Limb (tissue), 2 donors: ENCODE results near the gene SPDYE16.
A peak's percentile ranks its signal among the peaks of the same experiment; 100 is the strongest.
"Not testable (repeated sequence)": the region's sequence is repeated elsewhere in the genome, so short reads cannot be mapped to it uniquely, and the experiment has no call there.

ENCODE experiments used
- DNase-seq, 2 donors: peaks; one replicate each; pipeline ENCODE4 v3.0.0-alpha.2; 2016; ENCODE audit errors: extremely low spot score in 2 of 2

SPDYE16 gene

DNA sequence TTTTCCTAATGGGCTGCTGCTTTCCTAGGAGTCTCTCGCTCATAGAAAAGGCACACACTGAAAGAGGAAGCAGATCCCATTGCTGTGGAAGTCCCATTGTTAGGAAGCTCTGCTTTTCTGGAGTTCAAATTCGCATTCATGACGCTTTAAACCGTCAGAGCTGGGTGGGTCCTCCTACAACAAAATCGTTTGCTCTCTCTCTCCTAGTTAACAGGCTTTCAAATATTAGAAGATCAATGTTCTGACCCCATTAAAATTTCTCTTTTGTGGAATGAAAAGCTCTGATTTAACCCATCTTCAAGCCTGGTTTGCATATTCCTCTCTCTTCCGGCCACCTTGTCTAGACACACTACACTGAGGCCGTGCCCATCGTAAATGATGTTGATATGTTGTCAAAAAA is at the start of gene SPDYE16:
TSS of gene SPDYE16 (minus strand) at position 101 of the 400 bp plus-strand sequence. CDS start 1,838 bp downstream, outside the sequence.
- not testable (repeated sequence) for DNase-seq

GRCh38 chr7:76592694-76593093 is 49.6 kb upstream of the SPDYE16 start:
- not testable (repeated sequence) for DNase-seq

DNA sequence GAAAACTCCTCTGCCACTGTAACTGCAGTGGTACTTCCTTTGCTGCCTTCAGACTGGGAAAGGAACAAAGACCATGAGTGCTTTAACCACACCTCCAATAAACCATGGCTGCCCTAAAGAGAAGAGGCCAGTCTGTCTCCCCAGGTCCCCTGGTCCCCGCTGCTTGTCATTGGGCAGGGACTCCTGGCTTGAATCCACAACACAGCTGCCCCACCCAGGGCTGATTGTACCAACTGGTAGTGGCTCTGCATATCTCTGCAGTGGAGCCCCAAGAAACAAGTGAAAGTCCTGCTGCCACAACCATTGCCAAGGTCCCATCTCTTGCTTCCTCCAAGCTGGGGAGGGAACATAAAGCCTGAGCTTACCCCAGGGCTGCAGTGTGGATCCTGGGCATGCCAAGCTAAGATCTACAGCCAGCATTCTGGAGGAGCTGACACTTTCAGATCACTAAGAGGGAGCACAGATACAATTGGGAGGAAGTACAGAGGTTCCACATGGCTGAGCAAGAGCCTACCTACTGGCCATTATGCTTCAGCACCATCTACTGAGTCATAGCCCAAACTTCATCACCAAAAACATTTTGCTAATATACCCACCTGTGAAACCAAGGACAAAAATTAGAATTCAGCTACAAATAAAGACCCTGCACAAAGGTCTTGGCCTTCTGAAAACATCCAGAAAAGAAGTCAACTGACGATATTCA is 48.7 kb upstream of the SPDYE16 start:
- DNase-seq: not testable (repeated sequence)

- not testable (repeated sequence) for DNase-seq
These were observed 47.9 kb upstream of the SPDYE16 start for GRCh38 chr7:76591033-76591432.

- DNase-seq: not testable (repeated sequence)
These were observed 45.5 kb upstream of the SPDYE16 start for GRCh38 chr7:76588586-76588985.

DNA sequence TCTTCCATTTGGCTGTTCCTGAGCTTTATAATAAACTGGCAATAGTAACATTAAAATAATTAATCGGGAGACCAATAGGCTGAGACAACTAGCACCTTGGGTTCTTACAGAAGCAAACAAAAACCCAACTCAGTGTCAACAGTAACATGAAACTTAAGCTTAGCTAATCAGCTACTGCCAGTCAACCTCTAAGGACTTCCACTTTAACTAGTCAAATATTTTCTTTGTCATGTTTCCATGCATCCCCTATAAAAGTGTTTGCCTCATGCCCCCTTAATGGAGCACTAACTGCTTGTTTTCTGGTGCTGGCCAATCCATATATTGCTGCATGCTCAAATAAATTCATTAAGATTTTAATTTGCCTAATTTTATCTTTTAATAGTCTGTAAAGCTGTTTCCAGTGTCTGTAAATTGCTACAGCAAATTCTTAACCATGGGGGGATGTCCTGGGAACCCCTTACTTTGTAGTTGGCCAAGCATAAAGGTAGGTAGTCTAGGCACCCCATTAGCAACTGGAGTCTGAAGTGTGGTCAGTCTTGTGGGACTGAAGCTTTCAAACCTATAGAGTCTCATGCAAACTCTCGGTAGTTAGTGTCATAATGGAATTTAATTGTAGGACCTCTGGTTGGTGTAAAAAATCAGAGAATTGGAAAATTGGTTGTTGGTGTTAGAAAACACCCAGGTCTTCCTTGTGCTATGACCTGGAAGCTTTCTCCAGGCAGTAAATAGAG is 43.7 kb upstream of the SPDYE16 start:
- DNase-seq: not testable (repeated sequence)

DNA sequence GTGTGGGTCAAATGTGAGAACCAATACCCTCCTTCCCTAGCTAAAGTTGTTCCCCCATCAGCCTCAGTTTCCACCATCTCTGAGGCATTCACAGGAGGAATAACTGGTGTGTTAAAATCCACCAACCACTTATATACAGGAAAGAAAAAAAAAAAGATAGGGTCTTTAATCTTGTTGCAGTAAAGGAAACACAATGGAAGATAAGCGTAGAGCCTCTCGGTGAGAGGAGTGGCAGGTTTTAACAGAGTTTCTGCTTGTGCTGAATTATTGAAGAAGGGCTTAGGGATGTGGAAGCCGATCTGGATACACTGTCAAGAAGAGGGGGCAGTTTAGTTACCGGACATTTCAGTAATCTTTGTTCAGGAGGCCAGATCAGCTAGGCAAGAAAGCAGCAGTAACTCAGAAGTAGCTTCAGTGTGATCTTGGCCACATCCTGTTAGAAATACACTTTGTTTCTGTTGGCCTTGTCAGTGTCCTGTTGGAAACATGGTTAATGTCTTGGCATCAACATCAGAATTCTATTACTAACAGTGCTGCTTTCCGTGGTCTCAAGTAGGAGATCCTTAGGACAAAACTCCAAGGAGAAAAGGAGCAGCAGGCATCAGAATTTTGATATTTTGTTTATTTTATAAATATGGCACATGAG is 40.7 kb upstream of the SPDYE16 start:
- DNase-seq: peak in 1 of 2 donors; percentile 21

DNA sequence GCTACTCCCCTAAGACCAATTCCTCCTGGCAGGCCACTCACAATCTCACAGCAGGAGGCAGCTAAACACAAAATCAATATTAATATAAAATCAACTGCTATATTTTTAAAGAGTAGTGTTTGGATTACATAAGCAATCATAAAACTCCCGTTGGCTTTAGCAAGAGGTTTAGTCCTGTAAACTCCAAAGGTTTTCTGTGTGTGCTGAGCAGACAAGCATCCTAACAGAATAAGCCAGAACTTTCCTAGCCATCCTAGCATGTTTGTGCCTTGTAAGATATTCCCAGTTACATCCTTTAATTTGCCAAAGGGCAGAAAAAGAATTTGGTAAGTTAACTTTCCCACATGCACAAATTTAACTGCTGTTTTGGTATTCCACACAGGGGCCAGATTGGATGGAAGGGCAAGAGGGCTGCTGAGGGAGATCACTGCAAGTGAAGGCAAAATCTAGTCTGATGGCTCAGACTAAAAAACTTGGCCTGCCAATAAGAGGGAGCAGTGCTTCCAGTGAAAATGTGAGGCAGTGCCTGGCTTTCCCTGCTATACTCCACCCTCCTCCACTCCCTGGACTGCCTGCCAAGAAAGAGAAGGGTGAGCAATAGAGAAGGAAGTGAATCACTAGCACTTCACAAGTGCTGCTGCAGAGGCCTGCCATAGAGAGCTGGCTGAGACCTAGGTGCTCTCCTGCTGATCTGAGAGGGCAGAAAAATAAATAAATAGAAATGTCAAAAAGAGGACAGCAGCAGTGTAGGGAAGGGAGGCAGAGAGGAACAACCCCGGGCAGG is 39.9 kb upstream of the SPDYE16 start:
- peak in 1 of 2 donors; percentile 36 for DNase-seq

DNA sequence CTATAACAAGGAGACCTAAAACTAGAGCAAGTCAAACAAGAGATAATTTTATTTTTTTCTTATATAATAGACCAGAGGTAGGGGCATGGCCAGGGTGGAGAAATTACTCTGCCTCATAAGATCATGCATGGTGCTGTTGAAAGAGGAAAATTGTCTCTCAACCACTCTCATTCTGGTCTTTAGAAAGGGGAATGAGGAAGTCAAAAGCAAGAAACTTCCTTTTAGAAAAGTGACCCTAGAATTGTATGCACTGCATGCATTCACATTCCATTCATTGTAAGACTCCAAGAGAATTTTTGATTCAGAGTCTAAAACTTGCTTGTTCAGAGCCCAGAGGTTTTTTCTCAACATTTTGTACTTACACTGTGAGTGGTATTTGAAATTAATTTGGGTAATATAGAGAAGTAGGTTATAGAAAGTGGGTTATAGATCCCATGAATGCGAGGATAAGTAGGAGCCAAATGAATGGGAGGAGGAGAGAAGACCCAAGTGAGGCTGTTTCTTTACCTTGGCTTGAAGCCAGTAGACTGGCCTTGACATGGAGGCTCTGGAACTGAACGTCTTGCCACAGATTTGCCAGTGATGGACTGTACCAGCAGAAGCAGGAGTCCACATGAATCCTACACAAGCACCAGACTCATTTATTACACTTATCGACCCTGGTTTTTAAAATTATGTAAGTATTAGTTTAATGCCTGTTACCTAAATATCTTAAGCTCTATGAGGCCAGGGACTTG is 33.0 kb upstream of the SPDYE16 start:
- not testable (repeated sequence) for DNase-seq

DNA sequence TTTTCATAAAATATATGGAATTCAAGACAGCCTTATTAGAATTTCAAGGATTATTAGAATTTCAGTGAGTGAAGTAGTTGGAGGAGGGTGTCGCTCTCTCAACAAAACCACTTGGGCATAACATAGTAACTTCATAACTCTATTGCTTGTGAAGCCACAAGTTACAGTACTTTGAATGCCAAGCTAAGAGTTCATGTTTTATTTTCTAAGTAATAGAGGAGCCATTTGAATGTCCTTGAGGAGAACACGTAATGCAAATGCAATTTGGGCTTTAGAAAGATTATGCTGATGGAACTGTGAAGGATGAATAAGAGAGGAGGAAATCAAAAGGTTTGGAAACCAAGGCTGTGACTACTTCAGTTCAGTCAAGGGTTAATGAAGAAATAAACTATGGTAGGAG is 32.3 kb upstream of the SPDYE16 start:
- not testable (repeated sequence) for DNase-seq

DNA sequence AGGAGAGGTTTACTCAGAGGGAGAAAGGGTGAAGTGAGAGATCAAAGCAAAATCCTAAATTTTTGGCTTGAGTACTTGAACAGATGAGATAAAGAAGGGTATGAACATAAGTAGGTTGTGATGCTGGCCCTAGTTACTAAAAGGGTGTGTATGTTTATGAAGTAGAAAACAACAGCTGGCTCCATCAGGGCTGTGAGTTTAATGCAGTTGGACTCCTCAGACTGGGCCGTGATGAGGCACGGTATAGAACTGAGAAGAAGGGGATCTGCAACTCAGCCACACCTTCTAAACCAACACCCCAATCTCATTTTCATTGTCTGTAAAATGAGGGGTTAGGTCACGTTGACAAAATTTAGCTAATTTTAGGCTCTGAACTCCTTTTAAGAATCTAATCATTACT is 29.2 kb upstream of the SPDYE16 start:
- DNase-seq: not testable (repeated sequence)

DNA sequence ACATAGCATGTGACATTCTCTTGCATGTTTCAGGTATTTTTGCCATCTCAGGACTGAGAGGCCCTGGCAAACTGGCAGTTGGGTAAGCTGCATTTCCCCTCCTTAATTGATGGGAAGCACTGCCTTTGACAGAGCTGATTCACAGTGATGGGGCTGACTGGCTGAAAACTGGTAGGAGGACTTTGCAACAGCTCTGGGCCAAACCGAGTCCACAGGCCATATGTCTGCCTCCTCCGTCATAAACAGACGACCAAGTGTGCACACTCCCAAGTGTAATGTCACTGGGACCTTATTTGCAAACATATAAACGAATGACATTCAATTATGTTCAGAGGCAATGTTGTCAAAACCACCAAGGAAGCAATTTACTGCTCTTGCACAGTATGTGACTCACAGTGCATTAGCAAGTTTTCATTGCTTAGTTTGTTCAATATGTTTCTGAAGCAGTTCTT is 27.3 kb upstream of the SPDYE16 start:
- not testable (repeated sequence) for DNase-seq

- DNase-seq: not testable (repeated sequence)
These were observed 25.6 kb upstream of the SPDYE16 start for GRCh38 chr7:76568742-76569141.

- DNase-seq: not testable (repeated sequence)
These were observed 24.7 kb upstream of the SPDYE16 start for GRCh38 chr7:76567753-76568152.

DNA sequence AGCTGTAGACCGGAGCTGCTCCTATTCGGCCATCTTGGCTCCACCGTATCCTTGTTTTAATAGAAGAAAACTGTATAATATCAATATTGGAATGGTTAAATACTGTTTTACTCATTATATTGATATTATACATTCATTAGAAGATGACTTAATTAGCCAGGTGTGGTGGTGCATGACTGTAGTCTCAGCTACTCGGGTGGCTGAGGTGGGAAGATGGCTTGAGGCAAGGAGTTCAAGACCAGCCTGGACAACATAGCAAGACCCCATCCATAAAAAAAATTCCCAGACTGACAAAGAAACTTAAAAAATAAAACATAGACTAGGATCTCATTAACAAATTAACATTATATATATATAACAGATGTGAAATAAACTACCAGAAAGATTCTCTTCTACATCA is 24.2 kb upstream of the SPDYE16 start:
- not testable (repeated sequence) for DNase-seq

DNA sequence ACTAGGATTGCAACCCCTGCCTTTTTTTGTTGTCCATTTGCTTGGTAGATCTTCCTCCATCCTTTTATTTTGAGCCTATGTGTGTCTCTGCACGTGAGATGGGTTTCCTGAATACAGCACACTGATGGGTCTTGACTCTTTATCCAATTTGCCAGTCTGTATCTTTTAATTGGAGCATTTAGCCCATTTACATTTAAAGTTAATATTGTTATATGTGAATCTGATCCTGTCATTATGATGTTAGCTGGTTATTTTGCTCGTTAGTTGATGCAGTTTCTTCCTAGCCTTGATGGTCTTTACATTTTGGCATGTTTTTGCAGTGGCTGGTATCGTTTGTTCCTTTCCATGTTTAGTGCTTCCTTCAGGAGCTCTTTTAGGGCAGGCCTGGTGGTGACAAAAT is 21.9 kb upstream of the SPDYE16 start:
- DNase-seq: not testable (repeated sequence)

DNA sequence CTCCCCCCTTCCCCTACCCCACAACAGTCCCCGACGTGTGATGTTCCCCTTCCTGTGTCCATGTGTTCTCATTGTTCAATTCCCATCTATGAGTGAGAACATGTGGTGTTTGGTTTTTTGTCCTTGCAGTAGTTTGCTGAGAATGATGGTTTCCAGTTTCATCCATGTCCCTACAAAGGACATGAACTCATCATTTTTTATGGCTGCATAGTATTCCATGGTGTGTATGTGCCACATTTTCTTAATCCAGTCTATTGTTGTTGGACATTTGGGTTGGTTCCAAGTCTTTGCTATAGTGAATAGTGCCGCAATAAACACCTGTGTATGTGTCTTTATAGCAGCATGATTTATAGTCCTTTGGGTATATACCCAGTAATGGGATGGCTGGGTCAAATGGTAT is 18.2 kb upstream of the SPDYE16 start:
- not testable (repeated sequence) for DNase-seq

- not testable (repeated sequence) for DNase-seq
These were observed 17.1 kb upstream of the SPDYE16 start for GRCh38 chr7:76560157-76560556.

GRCh38 chr7:76559685-76560084 is 16.6 kb upstream of the SPDYE16 start:
- DNase-seq: not testable (repeated sequence)

GRCh38 chr7:76551992-76552391 is 8.9 kb upstream of the SPDYE16 start:
- DNase-seq: not testable (repeated sequence)

DNA sequence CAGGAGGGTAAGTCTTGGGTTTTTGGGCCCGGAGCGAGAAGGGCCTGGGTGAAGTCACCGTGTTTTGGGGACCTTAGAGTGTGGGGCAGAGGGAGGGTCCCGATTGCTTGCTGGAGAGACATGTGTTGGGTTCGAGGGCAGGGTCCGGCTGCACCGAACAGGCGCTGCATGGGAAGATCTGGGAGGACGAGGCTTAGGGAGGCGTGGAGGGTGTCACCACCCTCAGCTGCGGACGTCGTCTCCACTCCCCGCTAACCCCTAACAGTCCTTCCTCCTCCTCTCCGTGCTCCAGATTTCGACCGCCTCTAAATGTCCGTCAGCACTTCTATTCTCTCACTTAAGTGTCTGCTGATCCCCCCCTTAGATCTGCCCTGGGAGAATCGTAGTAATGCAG is 6.8 kb upstream of the SPDYE16 start:
- not testable (repeated sequence) for DNase-seq
